ENCODE data around the gene SLC4A7.

DNA sequence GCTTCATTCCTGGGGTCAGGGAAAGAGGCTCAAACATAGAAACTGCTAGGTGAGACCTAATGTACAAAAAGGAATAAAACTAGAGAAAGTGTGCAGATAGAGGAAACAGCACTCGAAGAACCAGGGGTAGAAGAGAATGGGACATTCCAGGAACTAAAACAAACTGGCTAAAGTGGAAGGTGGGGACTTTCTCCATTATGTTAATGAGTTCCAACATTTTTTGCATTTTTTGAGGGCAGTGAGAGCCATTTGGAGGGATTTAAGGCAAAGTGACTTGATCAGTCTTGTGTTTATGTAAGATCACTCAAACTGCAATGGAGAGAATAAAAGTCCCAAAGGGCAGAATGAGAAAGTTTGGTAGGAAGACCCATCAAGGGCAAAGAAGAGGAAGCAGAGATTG, 20.6 kb upstream of the SLC4A7 start:
- TF ChIP-seq CTCF (IDR thresholded peaks at IDR 0.05), result no peak
- TF ChIP-seq POLR2A (IDR thresholded peaks at IDR 0.05; ENCODE audit: low read depth), result no peak
- TF ChIP-seq POLR2AphosphoS5 (IDR thresholded peaks at IDR 0.05), result no peak
- no peak for TF ChIP-seq EP300 (IDR thresholded peaks at IDR 0.05)
